Activated CD4-positive, alpha-beta T cell treated with anti-CD3 and anti-CD28 coated beads for 4 hours (primary cell): ENCODE data around the gene SUCLG2.
"Not testable (repeated sequence)": the region's sequence is repeated elsewhere in the genome, so short reads cannot be mapped to it uniquely, and the experiment has no call there.

Experiments
- DNase-seq, 2 donors: peaks; one replicate each; pipeline ENCODE4 v3.0.0-alpha.2; 2020

The SUCLG2 gene

DNA sequence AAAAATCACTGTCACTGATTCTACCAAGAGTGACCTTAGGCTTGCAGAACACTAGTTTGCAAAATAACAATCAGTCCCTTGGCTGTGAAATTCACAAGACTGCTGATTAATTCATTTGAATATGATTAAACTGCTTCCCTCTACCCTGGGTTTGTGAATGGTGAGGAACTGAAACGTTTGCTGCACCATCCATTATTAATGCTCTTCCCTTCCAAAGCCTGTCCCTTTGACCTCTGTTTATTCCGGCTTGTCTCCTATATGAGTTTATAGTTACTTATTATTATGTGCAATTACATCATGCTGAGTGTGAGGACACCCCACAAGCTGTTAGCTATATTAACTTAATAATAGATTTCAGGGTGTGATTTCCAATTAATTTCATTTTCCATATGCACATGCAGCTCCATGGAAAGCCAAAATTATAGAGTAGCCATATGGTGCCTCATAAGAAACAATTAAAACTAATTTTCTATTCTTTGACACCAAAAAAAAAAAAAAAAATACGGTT is 96.5 kb downstream of the SUCLG2 start:
- DNase-seq, result no peak

DNA sequence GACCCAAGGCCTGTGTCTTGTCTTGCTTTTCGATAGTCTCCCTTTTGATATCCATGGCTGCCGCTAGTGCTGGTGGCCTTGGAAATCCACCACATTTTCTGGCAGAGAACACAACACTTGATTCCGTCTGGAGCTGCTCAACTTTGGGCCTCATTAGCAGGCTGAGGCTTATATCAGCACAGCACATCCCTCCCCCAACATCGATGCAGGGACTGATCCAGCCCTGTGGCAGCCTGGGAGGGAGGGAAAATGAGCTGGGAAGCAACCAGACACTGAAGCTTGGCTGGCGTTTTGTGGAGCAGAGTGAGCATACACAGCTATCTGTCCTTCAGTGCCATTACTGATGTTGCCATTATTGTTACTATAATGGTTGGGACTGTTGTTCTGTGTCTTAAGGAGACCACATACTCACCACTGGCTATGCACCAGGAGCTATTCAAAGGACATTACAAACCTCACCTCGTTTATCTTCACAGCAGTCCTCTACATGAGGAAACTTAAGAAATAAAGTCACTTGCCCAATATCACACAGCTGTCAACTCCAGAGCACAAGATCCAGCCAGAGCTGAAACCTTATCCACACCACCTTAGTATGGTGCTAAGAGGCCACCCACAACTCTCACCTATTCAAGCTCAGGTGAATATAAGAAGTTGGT is 102.9 kb downstream of the SUCLG2 start:
- DNase-seq, result no peak

DNA sequence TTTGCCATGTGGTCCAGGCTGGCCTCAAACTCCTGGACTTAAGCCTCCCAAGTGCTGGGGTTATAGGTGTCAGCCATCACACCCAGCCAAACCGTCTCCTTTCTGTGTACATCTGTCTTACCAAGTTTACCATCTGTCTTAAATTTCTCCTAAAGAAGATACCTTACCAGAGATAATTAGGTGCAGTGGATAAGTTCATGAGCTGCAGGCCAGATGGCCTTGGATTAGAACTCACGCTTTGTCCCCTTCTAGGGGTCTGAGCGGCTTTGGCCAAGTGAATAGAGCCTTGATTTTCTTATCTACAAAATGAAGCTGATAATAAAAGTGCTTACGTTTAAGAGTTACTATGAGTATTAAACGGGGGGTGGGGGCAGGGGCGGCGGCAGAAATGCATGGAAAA is 103.9 kb downstream of the SUCLG2 start:
- DNase-seq, result no peak

DNA sequence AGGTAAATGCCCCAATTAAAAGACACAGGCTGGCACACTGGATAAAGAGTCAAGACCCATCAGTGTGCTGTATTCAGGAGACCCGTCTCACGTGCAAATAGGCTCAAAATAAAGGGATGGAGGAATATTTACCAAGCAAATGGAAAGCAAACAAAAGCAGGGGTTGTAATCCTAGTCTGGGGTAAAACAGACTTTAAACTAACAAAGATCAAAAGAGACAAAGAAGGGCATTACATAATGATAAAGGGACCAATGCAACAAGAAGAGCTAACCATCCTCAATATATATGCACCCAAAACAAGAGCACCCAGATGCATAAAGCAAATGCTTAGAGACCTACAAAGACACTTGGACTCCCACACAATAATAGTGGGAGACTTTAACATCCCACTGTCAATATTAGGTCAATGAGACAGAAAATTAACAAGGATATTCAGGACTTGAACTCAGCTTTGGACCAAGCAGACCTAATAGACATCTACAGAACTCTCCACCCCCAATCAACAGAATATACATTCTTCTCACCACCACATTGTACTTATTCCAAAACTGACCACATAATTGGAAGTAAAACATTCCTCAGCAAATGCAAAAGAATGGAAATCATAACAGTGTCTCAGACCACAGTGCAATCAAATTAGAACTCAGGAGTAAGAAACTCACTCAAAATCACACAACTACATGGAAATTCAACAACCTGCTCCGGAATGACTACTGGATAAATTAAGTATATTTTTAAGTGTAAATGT is 111.7 kb downstream of the SUCLG2 start:
- not testable (repeated sequence) for DNase-seq

DNA sequence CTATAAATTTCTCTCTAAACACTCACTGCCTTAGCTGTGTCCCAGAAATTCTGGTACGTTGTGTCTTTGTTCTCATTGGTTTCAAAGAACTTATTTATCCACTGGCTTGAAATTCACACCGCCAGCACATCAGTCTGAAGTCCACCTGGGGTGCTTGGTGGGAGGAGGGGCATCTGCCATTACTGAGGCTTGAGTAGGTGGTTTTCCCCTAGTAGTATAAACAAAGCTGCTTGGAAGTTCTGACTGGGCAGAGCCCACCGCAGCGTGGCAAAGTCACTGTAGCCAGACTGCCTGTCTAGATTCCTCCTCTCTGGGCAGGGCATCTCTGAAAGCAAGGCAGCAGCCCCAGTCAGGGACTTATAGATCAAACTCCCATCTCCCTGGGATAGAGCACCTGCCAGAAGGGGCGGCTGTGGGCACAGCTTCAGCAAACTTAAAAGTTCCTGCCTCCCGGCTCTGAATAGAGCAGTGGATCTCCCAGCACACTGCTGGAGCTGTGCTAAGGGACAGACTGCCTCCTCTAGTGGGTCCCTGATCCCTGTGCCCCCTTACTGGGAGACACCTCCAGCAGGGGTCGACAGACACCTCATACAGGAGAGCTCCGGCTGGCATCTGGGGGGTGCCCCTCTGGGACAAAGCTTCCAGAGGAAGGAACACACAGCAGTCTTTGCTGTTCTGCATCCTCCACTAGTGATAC is 114.1 kb downstream of the SUCLG2 start:
- no peak for DNase-seq

DNA sequence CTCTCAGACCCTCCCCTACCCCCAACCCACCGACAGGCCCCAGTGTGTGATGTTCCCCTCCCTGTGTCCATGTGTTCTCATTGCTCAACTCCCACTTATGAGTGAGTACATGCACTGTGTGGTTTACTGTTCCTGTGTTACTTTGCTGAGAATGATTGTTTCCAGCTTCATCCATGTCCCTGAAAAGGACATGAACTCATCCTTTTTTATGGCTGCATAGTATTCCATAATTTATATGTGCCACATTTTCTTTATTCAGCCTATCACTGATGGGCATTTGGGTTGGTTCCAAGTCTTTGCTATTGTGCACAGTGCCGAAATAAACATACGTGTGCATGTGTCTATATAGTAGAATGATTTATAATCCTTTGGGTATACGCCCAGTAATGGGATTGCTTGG is 117.2 kb downstream of the SUCLG2 start:
- DNase-seq, result not testable (repeated sequence)

DNA sequence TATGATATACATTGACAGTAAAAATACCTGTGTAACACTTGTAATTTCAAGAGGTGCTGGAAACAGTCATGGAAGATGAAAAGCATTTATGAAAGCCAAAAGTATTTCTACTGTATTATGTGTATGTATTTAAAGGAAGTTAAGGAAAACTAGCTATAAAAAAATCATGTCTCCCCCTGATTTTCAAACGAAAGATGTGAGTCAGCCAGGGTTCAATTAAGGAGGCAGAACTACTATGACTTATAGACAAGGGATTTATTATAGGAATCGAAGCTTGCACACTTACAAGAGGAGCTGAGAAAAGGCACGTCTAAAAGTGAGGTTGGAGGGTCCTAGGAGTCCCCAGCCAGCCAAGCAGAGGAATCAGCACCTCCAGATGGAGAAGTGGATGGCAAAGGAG is 119.4 kb downstream of the SUCLG2 start:
- no peak for DNase-seq

DNA sequence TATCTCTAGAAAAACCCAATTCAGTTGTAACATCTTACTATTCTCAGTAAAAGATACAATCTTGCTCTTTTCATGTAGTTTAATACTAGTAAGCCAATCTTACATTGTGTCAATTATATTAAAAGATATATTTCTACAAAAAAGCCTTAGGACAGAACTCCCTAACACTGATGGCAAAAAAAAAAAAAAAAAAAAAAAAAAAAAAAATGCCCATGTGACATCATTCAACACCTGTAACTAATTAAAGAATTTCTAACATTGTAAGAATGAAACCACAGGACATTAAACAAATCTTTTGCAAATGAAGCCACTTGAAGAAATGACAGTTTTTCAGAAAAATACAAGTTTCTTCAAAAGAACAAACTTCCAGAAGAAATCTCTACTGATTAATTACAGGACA is 119.8 kb downstream of the SUCLG2 start:
- DNase-seq, result no peak

DNA sequence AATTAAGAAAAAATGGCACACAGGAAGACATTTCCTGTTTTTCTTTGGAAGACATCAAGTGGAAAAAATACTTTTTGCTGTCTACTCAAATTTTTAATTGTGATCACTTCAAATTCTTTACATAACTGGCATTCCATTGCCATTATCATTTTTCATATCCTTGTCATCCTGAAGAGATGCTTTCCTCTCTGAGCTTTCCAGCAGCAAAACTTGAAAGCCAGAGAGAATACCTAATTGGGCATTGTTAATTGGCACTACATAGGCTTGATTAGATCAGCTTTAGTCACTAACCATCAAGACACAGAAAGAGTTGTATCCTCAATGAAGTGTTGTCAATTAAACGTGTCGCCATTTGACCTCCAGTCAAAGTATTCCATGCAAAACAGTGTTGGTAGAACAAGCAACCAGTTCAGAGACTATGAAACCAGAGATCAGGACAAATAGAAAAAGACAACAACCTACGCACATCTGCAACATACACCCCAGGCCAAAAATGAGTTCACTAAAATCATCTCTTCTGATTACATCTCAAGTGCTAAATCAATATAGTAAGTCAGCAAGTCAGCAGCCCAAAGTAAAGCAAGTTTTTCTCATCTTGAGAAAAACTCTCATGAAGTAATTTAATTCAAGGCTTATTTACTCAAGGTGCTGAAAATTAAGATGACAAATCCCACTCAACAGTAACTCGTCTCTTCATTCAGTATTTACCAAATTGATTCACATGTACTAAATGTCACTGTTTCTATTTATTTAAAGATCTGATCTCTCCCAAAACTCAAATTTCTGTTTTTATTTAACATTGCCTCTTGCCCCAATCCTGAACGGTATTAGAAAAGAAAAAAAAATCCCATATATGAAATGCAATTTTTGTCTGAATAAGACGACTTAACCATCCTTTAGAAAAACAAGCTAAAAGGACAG is 123.0 kb downstream of the SUCLG2 start:
- no peak for DNase-seq

DNA sequence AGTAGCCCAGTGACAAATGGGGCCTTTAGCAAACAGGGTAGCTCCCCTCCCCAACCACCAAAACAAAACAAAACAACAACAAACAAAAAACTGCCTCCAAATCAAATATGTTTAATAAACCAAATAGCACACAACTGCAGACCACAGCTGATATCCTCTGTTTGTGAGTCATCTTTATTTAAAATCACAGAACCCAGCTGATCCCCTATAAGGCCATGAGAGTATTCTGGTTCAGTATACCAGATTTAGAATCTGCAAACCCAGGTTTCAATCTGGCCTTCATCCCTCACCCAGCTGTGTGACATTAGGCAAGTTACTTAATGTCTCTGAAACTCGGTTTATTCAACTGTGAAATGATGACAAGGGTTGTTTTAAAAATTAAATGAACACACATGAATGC is 124.5 kb downstream of the SUCLG2 start:
- no peak for DNase-seq

DNA sequence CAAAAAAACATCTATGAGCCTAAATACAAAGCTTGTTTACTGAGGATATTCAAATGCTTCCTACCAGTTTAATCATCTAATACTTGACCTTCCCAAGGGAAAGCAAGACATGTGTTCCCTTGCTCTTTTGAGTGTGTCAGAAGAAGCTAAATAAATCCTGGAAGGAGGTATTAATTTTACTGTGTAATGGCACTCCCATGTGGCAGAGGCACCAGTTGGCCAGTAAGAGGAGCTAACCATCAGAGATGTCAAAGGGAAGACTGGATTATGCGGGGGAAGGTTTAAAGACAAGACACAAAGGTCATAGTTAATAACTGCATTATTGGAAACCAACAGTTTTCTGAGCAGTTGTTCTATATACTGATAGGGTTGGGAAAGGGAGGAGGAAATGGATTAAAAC is 125.1 kb downstream of the SUCLG2 start:
- no peak for DNase-seq

DNA sequence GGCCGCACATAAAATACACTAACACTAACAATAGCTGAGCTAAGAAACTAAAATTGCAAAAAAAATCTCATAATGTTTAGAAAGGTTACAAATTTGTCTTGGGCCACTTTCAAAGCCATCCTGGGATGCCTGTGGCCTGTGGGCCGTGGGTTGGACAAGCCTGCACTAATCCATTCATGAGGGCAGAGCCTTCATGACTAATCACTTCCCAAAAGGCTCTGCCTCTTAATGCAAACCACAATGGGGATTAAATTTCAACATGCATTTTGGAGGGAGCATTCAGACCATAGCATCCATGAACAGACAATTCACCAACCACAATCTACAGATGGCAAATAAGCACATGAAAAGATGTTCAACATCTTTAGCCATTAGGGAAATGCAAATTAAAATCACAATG is 128.2 kb downstream of the SUCLG2 start:
- DNase-seq, result no peak

DNA sequence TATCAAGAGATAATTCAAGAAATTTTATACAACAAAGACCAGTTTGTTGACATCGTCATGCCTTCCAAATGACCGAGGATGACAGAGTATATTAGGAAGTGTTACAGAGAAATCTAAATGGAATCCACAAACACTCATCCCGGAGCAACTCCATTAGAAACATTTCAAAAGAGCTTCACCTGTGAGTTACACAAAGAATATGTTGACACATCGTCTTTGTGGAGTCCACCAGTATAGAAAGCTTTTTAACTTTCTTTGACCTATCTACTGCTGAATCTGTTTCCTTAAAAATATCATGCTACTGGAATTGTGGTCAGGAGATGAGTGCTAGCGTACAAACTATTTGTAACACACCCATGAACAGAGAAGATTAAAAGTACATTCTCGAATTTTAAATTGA is 130.4 kb downstream of the SUCLG2 start:
- DNase-seq, result no peak

DNA sequence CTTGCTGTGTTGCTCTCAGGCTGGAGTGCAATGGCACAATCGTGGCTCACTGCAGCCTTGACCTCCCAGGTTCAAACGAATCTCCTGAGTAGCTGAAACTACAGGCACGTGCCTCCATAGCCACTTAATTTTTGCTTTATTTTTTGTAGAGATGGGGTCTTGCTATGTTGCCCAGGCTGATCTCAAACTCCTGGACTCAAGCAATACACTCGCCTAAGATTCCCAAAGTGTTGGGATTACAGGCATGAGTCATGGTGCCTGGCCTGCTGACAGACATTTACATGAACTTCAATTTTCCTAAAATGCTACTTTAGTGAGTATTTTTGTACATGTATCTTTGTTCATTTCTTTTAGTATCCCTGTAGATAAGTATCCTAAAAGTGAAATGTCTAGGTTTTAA is 132.3 kb downstream of the SUCLG2 start:
- no peak for DNase-seq

DNA sequence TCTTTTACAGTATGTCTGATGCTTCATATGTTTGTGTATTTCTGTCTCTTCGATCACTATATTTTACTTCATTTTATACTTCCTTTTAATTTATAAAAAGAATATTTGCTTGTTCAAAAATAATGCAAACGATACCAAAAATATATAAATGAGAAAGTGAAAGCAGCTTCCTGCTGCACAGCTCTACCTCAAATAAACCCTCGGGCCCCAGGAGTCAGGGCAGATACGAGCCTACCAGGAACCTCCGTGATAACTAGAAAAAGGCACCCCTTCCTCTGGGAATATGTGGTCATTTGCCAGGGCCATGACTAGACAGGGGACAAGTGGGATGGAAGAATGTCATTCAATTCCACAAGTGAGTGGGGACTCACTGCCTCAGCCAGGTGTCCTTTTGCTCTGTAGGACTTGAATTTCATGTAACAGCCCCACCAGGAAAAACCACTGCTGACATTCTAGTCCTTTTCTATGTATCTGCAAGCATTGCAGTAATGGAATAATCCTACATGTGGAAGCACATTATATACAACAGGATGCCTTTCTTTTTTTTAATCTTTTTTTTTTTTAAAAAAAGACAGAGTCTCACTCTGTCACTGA is 133.3 kb downstream of the SUCLG2 start:
- no peak for DNase-seq

DNA sequence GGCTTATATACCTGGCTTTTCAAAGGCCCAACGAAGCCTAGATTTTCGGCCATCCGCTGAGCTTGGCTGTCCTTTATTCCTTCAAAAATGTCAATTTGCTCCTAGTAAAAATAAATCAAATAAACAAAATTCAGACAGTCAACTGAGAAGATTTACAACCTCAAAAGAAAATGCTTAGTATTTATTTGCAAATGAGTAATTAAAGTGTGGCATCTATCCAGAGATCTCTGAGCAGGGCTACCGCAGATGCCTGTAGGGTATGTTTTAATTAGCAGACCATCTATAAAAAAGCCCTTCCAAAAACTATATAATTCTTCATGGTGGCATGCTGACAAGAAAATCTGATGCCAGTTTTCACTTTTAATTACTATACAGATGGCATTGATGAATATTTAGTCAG is 136.2 kb downstream of the SUCLG2 start:
- no peak for DNase-seq

DNA sequence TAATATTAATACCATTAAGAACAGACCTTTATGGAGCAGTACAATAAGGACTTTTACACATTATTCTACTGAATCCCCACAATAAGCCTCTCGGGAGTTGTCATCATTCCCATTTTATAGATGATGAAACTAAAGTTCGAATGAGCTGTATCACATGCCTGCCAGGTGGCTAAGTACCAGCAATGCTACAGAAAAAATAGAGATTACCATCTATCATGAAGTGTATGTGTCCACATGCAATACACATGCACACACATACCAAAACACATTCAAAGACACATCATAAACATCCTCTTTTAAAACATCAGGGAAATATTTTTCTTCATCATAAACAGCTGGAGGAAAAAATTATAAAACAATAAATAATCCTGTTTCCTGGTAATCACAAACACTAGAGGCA is 136.6 kb downstream of the SUCLG2 start:
- DNase-seq, result no peak

DNA sequence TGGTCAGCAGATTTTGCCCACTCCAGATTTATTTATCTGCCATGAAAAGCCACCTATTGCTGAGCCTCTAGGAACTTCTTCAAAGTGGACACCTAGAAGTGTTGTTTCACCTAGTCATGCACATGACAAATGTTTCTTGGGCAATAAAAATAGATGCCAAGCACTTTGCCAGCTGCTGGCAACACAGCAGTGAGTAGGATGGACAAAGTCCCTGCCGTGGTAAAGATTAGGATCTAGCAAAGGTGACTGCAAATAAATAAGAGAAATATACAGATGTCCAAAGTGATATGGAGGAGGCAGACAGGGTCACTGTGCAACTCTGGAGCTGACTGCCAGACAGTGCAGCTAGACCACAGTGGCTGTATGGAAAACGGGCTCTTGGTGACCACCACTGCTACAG is 137.9 kb downstream of the SUCLG2 start:
- no peak for DNase-seq

DNA sequence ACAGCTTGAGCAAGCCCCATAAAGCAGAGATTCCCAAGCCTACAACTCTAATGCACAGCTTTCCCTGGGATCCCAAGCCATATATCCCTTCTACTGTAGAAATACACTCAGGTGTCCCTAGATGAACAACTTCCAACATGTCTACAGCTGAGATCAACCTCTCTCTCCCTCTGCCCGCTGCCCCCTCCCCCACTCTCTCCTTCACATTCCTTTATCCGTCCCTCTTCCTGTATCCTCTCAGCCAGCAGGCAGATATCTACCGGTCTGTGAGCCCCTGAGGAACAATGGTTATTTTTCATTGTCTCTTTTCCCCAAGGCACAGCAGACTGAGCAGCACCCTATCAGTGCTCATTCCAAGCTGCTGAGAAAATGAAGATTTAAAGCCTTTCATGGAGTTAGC is 138.6 kb downstream of the SUCLG2 start:
- no peak for DNase-seq

DNA sequence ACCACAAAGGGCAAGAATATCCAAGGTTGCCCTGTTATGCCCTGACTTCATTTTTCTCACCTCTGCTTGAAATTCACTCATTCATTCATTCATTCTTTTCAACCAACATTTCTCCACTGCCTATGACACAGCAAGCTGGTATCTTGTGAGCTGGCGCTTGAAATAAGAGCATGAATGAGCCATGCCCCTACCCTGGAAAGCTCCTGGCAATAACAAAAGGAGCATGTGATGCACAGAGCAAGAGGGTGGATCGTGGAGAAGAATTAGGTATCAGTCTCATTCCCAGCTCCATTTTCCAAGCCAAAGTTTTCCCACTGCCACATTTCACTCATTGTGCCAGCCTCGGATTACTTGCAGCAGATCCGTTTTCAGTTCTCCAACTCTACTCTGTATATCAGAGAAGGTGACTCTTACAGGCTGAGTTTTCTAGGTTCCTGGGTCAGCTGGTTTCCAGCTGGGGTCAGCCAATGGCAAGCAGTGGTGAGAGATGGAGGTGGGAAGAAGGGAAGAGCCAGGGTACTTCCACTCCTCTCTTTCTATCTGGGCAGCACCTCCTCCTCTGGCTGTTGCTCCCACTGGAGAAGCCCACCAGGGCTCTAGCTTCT is 144.8 kb downstream of the SUCLG2 start:
- no peak for DNase-seq

DNA sequence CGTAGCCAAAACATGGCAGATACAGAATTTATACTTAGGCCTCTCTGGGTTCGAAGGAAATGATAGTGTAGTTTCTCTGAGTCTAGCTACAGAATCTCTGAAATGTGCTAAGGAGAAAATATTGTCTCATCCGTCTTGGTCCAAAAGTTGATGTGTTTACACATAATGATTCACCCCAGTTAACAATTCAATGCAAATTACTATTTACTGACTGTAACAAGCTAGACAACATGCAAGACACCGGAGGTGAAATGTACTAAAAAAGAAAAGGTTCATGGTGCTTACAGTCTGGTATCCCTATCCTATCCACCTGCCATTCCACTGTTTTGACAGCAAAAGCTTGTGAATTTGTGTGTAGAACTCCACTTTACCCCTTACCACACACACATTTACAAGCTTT is 146.8 kb downstream of the SUCLG2 start:
- DNase-seq, result no peak

DNA sequence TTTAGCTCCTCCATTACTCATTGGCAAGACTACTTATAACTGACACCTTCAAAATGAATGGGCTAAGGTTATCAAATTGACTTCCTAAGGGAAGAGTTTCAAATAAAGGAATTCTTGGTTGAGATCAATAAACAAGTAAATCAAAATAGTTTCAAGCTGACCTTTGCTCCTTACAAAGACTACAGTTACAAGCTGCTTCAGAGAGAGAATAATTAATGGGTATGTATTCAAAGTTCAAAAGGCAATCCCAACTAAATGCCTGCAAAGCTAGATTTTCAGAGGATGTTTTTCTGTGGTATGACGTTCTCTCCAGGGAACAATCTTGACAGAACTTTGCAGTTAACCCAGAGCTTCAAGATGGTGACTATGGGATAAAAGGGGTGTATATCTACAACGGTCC is 153.7 kb downstream of the SUCLG2 start:
- no peak for DNase-seq
